HG03045 (cell line): ENCODE results near the gene GPD2.
A peak's percentile ranks its signal among the peaks of the same experiment; 100 is the strongest.

Source experiments
- ATAC-seq: cut with Tn5 transposase; IDR thresholded peaks from one replicate; pipeline ENCODE4 v1.9.1; 2021; ENCODE audit warnings: mild to moderate bottlenecking, moderate library complexity; ENCODE audit not compliant: unreplicated experiment

GPD2 gene

DNA sequence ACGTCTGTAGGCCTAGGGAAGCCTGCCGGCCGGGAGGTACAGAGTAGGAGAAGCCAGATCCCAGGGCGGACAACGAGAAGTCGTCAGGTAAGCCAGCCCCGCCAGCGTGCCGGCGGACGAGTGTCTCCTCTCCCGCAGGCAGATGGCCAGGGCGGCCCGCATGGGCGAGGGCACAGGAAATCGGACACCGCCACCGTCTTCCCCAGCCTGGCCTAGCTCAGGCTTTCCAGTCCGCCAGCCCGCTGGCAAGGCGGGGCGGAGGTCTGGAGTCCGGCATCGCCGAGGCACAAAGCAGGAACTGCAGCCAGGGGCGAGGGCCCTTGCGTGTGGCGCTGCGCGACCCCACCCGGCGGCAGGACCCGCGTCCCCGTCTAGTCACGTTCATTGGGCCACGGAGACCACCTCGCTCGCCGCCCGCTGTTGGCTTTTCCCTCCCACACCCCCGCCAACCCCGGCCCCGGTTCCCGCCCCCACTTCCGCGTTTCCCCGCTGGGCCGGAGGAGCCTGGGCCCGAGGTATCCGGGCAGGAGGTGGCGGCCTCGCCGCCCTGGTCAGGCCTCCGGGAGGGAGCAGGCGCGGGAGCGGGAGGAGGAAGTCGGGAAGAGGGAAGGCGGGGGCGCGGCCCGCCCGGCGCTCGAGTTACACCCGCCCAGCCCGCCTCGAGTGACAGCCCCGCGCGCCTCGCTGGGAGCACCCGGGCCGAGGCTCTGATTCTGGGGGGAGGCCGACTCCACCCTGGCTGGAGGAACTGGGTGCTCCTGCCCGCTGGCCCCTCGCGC is at the start of gene GPD2:
Gene GPD2 (plus strand): TSS at position 662 of the 779 bp plus-strand sequence. CDS start 39,727 bp downstream, outside the sequence.
- peak; percentile 59 for ATAC-seq

DNA sequence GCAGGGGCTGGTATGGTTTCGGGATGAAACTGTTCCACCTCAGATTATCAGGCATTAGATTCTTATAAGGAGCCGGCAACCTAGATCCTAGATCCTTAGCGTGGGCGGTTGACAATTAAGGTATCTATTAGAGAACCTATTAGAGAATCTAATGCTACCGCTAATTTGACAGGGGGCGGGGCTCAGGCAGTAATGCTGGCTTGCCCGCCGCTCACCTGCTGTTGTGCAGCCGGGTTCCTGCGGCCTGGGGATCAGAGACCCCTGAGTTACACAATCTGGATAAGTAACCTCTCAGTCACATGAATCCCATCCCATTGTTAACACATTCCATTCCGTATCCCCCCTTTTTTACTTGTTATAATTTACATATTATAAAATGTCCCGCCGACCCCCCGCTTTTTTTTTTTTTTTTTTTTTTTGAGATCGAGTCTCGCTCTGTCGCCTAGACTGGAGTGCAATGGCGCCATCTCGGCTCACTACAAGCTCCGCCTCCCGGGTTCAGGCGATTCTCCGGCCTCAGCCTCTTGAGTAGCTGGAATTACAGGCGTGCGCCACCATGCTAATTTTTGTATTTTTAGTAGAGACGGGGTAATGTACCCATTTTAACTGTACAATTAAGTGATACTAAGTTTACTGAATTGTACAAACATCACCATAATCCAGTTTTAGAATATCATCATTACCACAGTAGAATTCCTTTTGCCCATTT is 42.0 kb upstream of the GPD2 start:
- no peak for ATAC-seq

GRCh38 chr2:156396126-156396525 is 40.1 kb upstream of the GPD2 start:
- ATAC-seq, result peak; percentile 30

GRCh38 chr2:156397229-156397628 is 39.0 kb upstream of the GPD2 start:
- ATAC-seq, result no peak

DNA sequence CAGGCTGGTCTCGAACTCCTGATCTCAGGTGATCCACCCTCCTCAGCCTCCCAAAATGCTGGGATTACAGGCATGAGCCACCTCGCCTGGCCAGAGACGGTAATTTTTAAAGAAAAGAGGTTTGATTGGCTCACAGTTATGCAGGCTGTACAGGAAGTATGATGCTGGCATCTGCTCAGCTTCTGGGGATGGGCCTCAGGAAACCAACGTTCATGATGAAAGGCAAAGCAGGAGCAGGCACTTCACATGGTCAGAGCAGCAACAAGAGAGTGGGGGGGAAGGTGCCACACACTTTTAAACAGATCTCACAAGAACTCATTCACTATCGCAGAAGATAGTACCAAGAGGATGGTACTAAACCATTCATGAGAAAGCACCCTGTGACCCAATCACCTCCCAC is 38.0 kb upstream of the GPD2 start:
- ATAC-seq, result no peak

GRCh38 chr2:156399224-156399949 is 36.8 kb upstream of the GPD2 start:
- no peak for ATAC-seq

DNA sequence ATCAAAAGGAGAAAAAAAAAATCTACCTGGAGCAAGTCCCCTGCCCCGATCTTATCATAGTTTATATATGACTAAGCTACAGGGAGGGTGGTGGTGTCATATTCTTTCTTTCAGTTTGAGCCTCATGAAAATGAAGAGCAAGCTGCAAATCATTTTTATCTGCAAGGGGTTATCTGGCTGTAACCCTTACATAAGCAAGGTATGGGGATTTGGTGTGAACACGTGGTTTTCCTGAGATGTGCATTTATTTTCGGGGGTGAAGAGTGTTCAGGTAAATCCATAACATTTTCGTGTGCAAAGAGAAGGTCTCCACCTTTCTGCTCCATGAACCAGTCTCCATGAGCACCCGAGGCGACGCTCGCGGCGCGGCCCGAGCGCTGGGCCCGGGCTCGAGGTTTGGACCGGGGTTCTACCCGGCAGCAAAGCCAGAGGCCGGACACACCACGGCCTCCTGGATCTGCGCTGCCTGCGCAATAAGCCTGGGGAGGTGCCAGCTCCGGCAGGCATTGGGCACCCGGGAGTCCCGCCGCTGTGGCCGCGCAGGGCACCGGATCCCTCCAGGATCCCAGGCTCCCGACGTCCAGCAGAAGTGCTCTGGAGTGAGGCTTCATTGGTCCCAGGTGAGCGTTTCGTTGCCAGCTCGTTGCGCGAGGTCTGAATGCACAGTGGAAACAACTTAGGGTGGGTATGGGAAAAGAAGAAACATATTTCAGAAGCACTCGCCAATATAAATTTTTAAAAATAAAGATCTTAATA is 36.1 kb upstream of the GPD2 start:
- ATAC-seq, result peak; percentile 38

- ATAC-seq, result peak; percentile 78
Observed at GRCh38 chr2:156400706-156401678, 35.2 kb upstream of the GPD2 start.

DNA sequence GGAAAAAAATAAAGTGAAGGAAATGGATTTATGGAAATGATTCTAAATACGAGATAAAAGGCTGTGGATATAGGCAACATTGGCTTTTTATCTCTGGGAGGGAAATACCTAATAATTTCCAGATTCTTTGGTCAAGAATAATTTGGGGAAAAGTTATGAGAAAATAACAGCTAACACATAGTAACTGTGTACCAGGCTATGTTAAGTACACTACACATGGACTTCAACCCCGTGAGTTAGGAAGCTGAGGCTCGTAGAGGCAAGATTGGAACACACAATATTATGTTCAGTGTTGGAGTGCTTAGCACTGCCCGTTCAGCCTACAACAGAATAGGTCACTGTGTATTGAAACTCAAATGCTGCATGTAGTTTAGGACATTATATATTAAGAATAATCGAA is 34.3 kb upstream of the GPD2 start:
- no peak for ATAC-seq

DNA sequence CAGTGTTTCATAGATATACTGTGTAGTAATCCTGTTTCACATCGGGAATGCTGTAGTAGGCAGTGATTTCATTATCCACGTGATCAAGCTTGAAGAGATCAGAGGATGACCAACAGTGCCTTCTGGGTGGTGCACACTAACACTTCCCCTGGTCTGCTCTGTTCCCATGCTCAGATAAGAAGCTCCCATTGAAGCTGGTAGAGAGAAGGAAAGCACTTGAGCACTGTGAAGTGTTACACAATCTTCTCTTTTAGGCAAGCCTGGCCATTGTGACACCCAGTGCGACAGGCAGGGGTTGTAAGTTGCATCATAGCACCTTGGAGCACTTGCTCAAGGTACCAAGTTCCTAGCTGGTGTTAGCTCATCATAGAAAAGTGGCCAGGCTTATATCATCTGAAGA is 30.6 kb upstream of the GPD2 start:
- no peak for ATAC-seq

- ATAC-seq, result no peak
Observed at GRCh38 chr2:156411835-156412234, 24.3 kb upstream of the GPD2 start.

- ATAC-seq, result no peak
Observed at GRCh38 chr2:156421851-156422250, 14.3 kb upstream of the GPD2 start.

DNA sequence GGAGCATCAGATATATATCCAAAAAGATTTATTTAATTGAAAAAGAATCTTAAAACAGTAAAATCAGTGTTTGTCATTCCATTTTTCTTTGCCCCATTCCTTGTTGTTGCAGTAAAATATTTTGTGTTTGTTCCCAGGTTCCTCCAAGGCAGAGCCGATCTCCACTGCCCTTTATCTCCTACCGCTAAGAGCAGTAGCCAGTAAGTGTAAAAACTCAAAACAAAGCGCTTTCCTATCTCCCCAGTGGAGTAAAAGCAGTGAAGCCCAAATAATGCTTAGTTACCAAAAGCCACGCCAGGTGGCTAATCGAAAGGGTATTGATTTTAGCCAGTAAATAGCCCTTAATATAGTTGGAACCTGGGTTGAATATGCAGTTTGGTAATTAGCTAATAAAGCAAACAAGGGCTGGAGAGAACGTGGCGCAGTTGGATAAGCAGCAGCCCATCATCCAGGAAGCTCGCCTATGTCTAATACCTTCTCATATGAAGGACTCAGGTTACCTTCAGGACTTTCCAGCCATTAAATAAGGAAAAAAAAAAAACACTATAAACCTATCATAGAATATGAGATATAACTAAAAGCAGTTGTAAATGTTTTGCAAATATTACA is 12.4 kb upstream of the GPD2 start:
- no peak for ATAC-seq

GRCh38 chr2:156427074-156427473 is 9.1 kb upstream of the GPD2 start:
- no peak for ATAC-seq

GRCh38 chr2:156429211-156429610 is 7.0 kb upstream of the GPD2 start:
- ATAC-seq, result no peak

GRCh38 chr2:156430236-156430979 is 5.8 kb upstream of the GPD2 start:
- ATAC-seq, result peak; percentile 37

- peak; percentile 54 for ATAC-seq
Observed at GRCh38 chr2:156430980-156431358, 5.2 kb upstream of the GPD2 start.

DNA sequence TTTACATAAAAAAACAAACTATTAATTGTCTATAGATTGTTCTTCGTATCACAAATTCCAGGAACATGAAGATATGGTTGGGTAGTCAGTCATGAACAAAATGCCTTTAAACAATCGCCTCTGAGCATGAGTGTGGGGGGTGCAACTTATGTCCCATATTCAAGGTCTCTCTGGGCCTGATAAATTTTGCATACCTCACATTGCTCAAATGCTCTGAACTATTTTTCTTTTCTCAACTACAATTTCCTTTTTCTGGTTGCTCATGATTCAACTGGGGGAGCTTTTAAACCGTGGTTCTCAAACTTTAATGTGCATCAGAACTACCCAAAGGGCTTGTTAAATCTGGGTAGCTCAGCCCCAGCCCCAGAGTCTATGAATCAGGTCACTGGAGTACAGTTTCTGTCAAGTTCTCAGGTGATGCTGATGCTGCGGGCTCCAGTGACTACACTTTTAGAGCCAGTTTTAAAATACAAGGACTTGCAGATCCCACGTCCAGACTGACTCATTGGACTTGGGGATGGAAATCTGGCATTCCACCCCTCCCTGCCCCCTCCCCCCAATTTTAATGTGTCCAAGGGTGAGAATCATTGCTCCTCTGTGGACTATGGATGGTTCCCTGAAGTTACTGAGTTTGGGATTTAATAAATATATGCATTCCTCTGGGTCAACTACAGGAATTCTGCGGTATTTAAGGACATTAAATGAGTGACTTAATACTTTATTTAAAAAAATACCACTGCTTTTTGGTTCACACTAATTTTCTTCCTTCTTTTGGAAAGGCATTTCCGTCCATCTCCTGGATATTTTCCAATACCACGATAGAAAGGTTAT is 1.5 kb upstream of the GPD2 start:
- ATAC-seq, result no peak
